Neural cell (in vitro differentiated cells): ENCODE results near the gene PDE1C. TPM values are rescaled to one million over a fixed set of nuclear protein-coding genes. Genes with fewer than 3 reads are reported as not detected.

Experiments
- H2AFZ ChIP-seq: fragments of 200-600, 300-800 bp; sonication (generic), shearing (Covaris generic); 2 replicates; pipeline ENCODE4 v1.6.0; 2014; ENCODE audit warnings: low read depth, mild to moderate bottlenecking, antibody characterized with exemption, low read length, moderate library complexity
- H3F3A ChIP-seq: fragments of 200-600 bp; shearing (Covaris generic); 2 replicates; pipeline ENCODE4 v1.6.1; 2016; ENCODE audit warnings: mild to moderate bottlenecking, moderate library complexity, mixed read lengths, antibody characterized with exemption, low read length; ENCODE audit not compliant: insufficient read depth, poor library complexity, severe bottlenecking
- H3K27ac ChIP-seq: fragments of 200-600, 300-800 bp; sonication (generic), shearing (Covaris generic); 2 replicates; pipeline ENCODE4 v1.5.1; 2014; ENCODE audit warnings: mild to moderate bottlenecking, low read length, moderate library complexity
- H3K27me3 ChIP-seq: fragments of 300-800, 200-600 bp; sonication (generic), shearing (Covaris generic); 2 replicates; pipeline ENCODE4 v1.6.0; 2014; ENCODE audit warnings: mild to moderate bottlenecking, low read depth, low read length, moderate library complexity; ENCODE audit not compliant: insufficient read depth
- H3K36me3 ChIP-seq: fragments of 300-800, 200-600 bp; sonication (generic), shearing (Covaris generic); 2 replicates; pipeline ENCODE4 v1.5.1; 2014; ENCODE audit warnings: mild to moderate bottlenecking, antibody characterized with exemption, low read length, moderate library complexity; ENCODE audit not compliant: insufficient read depth
- H3K4me2 ChIP-seq: fragments of 300-800, 200-600 bp; sonication (generic), shearing (Covaris generic); 2 replicates; pipeline ENCODE4 v1.6.0; 2014; ENCODE audit warnings: mild to moderate bottlenecking, low read length
- H3K4me3 ChIP-seq: fragments of 300-800, 200-600 bp; sonication (generic), shearing (Covaris generic); 2 replicates; pipeline ENCODE4 v1.5.1; 2014; ENCODE audit warnings: mild to moderate bottlenecking, low read length, moderate library complexity
- H3K79me2 ChIP-seq: fragments of 200-600 bp; shearing (Covaris generic); replicated peaks from 2 replicates; pipeline ENCODE4 v1.6.0; 2014; ENCODE audit warnings: mild to moderate bottlenecking, low read length, moderate library complexity; ENCODE audit not compliant: insufficient read depth
- H3K9ac ChIP-seq: fragments of 300-800, 200-600 bp; sonication (generic), shearing (Covaris generic); 2 replicates; pipeline ENCODE4 v1.6.1; 2016; ENCODE audit warnings: mild to moderate bottlenecking, low read length, mixed read lengths
- H3K9me2 ChIP-seq: fragments of 200-600 bp; shearing (Covaris generic); 2 replicates; pipeline ENCODE4 v1.6.1; 2016; ENCODE audit warnings: mild to moderate bottlenecking, low read length, mixed read lengths; ENCODE audit not compliant: insufficient read depth
- H3K9me3 ChIP-seq: fragments of 200-600, 300-800 bp; sonication (generic), shearing (Covaris generic); 2 replicates; pipeline ENCODE4 v1.6.1; 2016; ENCODE audit warnings: mild to moderate bottlenecking, mixed run types, low read length, moderate library complexity, mixed read lengths
- H4K20me1 ChIP-seq: fragments of 200-600 bp; shearing (Covaris generic); 2 replicates; pipeline ENCODE4 v1.6.1; 2016; ENCODE audit warnings: mild to moderate bottlenecking, mixed run types; ENCODE audit not compliant: insufficient read depth
- CTCF ChIP-seq: fragments of 450-650 bp; IDR thresholded peaks from 2 replicates; pipeline ENCODE4 v1.5.1; 2014; ENCODE audit warnings: antibody characterized with exemption, mild to moderate bottlenecking, moderate library complexity; ENCODE audit not compliant: poor library complexity, severe bottlenecking
- EZH2 ChIP-seq: fragments of 200-600, 300-800 bp; shearing (Covaris generic), sonication (generic); IDR thresholded peaks from 2 replicates; pipeline ENCODE4 v1.6.1; 2014; ENCODE audit warnings: antibody characterized with exemption, low read length, borderline replicate concordance, mild to moderate bottlenecking; ENCODE audit not compliant: insufficient read depth, poor library complexity, severe bottlenecking
- MXI1 ChIP-seq: fragments of 450-650 bp; conservative IDR thresholded peaks from 2 replicates; pipeline ENCODE4 v1.6.1; 2014; ENCODE audit warnings: antibody characterized with exemption, mild to moderate bottlenecking; ENCODE audit not compliant: poor library complexity, severe bottlenecking
- POLR2AphosphoS5 ChIP-seq: IDR thresholded peaks from 2 replicates; pipeline ENCODE4 v1.6.1; 2012
- REST ChIP-seq: IDR thresholded peaks from 2 replicates; pipeline ENCODE4 v1.6.1; 2012; ENCODE audit warnings: borderline replicate concordance
- SMC3 ChIP-seq: fragments of 450-650 bp; conservative IDR thresholded peaks from 2 replicates; pipeline ENCODE4 v1.6.1; 2014; ENCODE audit warnings: antibody characterized with exemption, mild to moderate bottlenecking, moderate library complexity; ENCODE audit not compliant: poor library complexity
- TAF1 ChIP-seq: IDR thresholded peaks from 2 replicates; pipeline ENCODE4 v1.6.1; 2012; ENCODE audit warnings: low read depth
- polyA plus RNA-seq: library from polyadenylated mRNA; depleted of rRNA; stranded (reverse); fragments of >200 nt; gene quantifications from 2 replicates; pipeline ENCODE4 v1.2.3, GENCODE V29; 2014

PDE1C gene
- polyA plus RNA-seq, 1 donor from 2014 or later = 6.6 TPM

DNA sequence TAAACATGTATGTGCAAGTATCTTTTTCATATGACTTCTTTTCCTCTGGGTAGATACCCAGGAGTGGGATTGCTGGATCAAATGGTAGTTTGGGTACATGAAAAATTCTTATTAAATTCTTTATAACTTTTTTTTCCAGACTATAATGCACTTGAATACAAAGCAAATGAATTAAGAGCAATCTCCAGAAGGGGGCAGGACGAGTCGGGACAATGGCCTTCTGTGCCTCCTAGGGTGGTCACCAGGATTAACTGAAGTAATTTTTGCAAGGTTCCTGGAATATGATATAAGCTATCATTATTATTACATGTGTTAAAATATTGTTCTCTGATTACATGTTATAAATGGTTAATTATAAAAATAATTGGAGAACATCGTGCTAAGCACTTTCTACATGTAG lies 256.0 kb downstream of the PDE1C start:
- no peaks in the 10 kb centered on the region for H3K9me2 ChIP-seq
- H4K20me1 ChIP-seq = no peaks in the 10 kb centered on the region
- H3K4me3 ChIP-seq = no peak overlapping the region
- no peaks in the 10 kb centered on the region for H3K36me3 ChIP-seq
- H2AFZ ChIP-seq = no peak overlapping the region
- no peaks in the 10 kb centered on the region for H3F3A ChIP-seq
- H3K27ac ChIP-seq = no peak overlapping the region
- no peak overlapping the region for H3K4me2 ChIP-seq
- H3K9ac ChIP-seq = no peak overlapping the region
- no peaks in the 10 kb centered on the region for H3K9me3 ChIP-seq
- no peaks in the 10 kb centered on the region for H3K79me2 ChIP-seq
- H3K27me3 ChIP-seq = no peaks in the 10 kb centered on the region
- no peak for TF ChIP-seq EZH2
- TF ChIP-seq SMC3 = no peak
- TF ChIP-seq REST = no peak
- TF ChIP-seq TAF1 = no peak
- TF ChIP-seq CTCF = no peak

DNA sequence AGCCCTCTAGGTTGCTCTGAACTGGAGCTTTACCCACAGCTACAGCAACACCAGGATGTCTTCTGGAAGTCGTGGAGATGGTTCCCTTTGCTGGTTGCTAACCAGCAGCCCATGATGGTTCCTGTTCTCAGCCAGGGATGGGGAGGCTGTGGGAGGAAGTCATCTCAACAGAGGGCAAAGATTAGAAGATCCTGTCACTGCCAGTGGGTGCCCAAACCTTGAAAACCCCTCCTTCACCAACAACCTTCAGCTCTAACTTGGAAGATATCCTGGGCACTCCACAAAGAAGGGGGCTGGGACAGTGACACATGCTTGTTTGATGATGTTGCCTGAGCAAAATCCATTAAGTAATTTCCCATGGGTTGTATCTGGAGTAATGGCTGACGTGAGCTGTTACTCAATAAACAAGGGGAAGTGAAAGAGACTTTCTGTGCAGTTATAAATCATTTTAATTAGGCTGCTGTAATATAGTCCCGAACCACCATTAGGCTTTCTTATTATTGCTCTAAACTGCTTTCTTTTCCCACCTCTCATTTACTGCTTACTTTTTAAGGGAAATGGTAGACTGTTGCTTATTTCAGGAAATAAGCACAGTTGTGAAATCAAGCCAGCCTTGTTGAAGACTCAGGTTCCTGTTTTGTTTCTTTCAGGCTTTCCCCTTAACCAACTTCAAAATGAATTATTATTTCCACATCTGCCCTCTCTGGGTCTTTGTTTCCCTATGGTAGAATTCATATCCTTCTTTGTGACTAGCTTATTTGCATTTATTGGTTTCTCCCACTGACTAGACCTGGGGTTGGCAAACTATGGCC lies 258.4 kb downstream of the PDE1C start:
- no peak overlapping the region for H3K27ac ChIP-seq

More for the DNA sequence above, 258.4 kb downstream of the PDE1C start:
- H2AFZ ChIP-seq = no peak overlapping the region
- H3K9me2 ChIP-seq = no peaks in the 10 kb centered on the region
- H3K4me2 ChIP-seq = no peak overlapping the region
- no peak overlapping the region for H3K4me3 ChIP-seq
- H3K36me3 ChIP-seq = no peaks in the 10 kb centered on the region
- no peaks in the 10 kb centered on the region for H3F3A ChIP-seq
- H3K27me3 ChIP-seq = no peaks in the 10 kb centered on the region
- H4K20me1 ChIP-seq = no peaks in the 10 kb centered on the region
- no peak overlapping the region for H3K9ac ChIP-seq
- no peaks in the 10 kb centered on the region for H3K79me2 ChIP-seq
- TF ChIP-seq SMC3 = no peak
- no peak for TF ChIP-seq POLR2AphosphoS5
- TF ChIP-seq CTCF = no peak
- no peak for TF ChIP-seq MXI1
- no peaks in the 10 kb centered on the region for H3K9me3 ChIP-seq
